Osteoblast (primary cell): ENCODE measurements around the gene HSF5. TPM values are rescaled to one million over a fixed set of nuclear protein-coding genes. Genes with fewer than 3 reads are reported as not detected.
"Not testable (repeated sequence)": the region's sequence is repeated elsewhere in the genome, so short reads cannot be mapped to it uniquely, and the experiment has no call there.

Experiments used
- DNase-seq: peaks from one replicate; pipeline ENCODE4 v3.0.0; 2011; ENCODE audit warnings: low spot score, mixed read lengths; ENCODE audit not compliant: insufficient read length; ENCODE audit errors: missing footprints
- H2AFZ ChIP-seq: 2 replicates; pipeline ENCODE4 v1.6.0; 2011; ENCODE audit warnings: mild to moderate bottlenecking, low read length
- H3K27ac ChIP-seq: 2 replicates; pipeline ENCODE4 v1.5.1; 2011; ENCODE audit warnings: mild to moderate bottlenecking, low read depth, low read length, moderate library complexity
- H3K27me3 ChIP-seq: 2 replicates; pipeline ENCODE4 v1.6.0; 2012; ENCODE audit warnings: mild to moderate bottlenecking, control low read depth, inconsistent platforms, low read length, moderate library complexity; ENCODE audit not compliant: insufficient read depth
- H3K36me3 ChIP-seq: 2 replicates; pipeline ENCODE4 v1.5.1; 2011; ENCODE audit warnings: mild to moderate bottlenecking, low read length, control low read depth, moderate library complexity; ENCODE audit not compliant: insufficient read depth
- H3K4me1 ChIP-seq: 2 replicates; pipeline ENCODE4 v1.5.1; 2011; ENCODE audit warnings: mild to moderate bottlenecking, low read length, control low read depth, moderate library complexity; ENCODE audit not compliant: insufficient read depth
- H3K4me2 ChIP-seq: 2 replicates; pipeline ENCODE4 v1.6.0; 2011; ENCODE audit warnings: mild to moderate bottlenecking, low read length; ENCODE audit not compliant: insufficient read depth
- H3K4me3 ChIP-seq: fragments of 200-600 bp; sonication (generic); 3 replicates; pipeline ENCODE4 v1.5.1; 2012; ENCODE audit warnings: mild to moderate bottlenecking, low read length, inconsistent platforms; ENCODE audit not compliant: insufficient read depth
- H3K79me2 ChIP-seq: 2 replicates; pipeline ENCODE4 v1.6.0; 2012; ENCODE audit warnings: mild to moderate bottlenecking, low read length, control low read depth, inconsistent platforms; ENCODE audit not compliant: insufficient read depth
- H3K9me3 ChIP-seq: 2 replicates; pipeline ENCODE4 v1.5.1; 2011; ENCODE audit warnings: low read depth, low read length, control low read depth
- H4K20me1 ChIP-seq: 2 replicates; pipeline ENCODE4 v1.6.0; 2012; ENCODE audit warnings: mild to moderate bottlenecking, low read length, control low read depth; ENCODE audit not compliant: insufficient read depth
- total RNA-seq: library from RNA; depleted of rRNA; stranded (reverse); fragments of >200 nt; gene quantifications from 2 replicates; pipeline ENCODE4 v1.2.3, GENCODE V29; 2012
- TF ChIP-seq, protein P1 (sequence below): IDR thresholded peaks from 2 replicates; pipeline ENCODE4 v1.5.1; 2011; ENCODE audit warnings: mild to moderate bottlenecking, low read depth, low read length, moderate library complexity; ENCODE audit errors: extremely low read depth

Gene HSF5
- total RNA-seq, 1 donor: under 0.01 TPM

DNA sequence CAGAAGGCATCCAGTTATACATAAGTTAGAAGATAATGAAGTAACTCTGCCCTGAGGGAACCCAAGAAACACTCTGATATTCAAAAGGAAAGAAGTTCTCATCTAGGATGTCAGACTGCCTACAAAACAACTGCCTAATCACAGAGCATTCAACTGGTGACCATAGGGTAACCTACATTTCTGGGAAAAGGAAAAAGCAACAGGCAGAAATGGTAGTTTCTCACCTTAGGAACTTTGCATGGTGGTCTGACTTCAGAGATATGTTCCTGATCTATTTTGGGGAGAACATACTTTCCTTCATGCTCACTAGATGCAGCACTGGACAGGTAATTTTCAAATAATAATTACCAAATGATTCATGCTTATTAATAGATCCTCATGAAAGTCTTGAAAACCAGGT is 87.4 kb downstream of the HSF5 start:
- Histone ChIP-seq H4K20me1 (no peaks in the 10 kb centered on the region), H2AFZ (no peak overlapping the region), H3K4me2 (no peak overlapping the region), H3K9me3 (no peaks in the 10 kb centered on the region), H3K27me3 (peaks cover 2% of the 10 kb centered on the region), H3K36me3 (no peaks in the 10 kb centered on the region), H3K4me3 (no peak overlapping the region), H3K4me1 (peaks cover 15% of the 10 kb centered on the region), H3K79me2 (no peaks in the 10 kb centered on the region), H3K27ac (no peak overlapping the region)
- TF ChIP-seq, protein P1, sequence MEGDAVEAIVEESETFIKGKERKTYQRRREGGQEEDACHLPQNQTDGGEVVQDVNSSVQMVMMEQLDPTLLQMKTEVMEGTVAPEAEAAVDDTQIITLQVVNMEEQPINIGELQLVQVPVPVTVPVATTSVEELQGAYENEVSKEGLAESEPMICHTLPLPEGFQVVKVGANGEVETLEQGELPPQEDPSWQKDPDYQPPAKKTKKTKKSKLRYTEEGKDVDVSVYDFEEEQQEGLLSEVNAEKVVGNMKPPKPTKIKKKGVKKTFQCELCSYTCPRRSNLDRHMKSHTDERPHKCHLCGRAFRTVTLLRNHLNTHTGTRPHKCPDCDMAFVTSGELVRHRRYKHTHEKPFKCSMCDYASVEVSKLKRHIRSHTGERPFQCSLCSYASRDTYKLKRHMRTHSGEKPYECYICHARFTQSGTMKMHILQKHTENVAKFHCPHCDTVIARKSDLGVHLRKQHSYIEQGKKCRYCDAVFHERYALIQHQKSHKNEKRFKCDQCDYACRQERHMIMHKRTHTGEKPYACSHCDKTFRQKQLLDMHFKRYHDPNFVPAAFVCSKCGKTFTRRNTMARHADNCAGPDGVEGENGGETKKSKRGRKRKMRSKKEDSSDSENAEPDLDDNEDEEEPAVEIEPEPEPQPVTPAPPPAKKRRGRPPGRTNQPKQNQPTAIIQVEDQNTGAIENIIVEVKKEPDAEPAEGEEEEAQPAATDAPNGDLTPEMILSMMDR: no peak
- no peak for DNase-seq

DNA sequence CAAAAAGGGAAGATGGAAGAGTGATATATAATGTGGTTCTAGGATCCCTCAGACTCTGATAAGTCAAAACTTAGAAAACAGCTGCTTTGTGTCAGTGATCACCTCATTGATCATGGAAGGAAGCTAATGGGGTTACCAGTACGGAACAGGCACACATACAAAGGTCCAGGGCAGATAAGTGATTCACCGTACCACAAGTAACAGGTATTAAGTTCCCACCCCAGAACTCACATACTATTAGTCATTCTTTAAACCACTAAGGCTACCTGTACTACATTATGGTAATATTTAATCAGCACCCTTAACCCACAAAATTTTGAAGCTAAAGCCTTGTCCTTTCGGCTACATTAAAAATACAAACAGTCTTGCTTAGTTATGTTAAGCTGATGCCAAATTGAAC is 88.2 kb downstream of the HSF5 start:
- Histone ChIP-seq H2AFZ (no peak overlapping the region), H3K27ac (no peak overlapping the region), H3K4me2 (no peak overlapping the region), H3K36me3 (no peaks in the 10 kb centered on the region), H3K4me1 (peaks cover 15% of the 10 kb centered on the region), H4K20me1 (no peaks in the 10 kb centered on the region), H3K4me3 (no peak overlapping the region), H3K27me3 (peaks cover 2% of the 10 kb centered on the region), H3K79me2 (no peaks in the 10 kb centered on the region), H3K9me3 (no peaks in the 10 kb centered on the region)
- DNase-seq: no peak
- TF ChIP-seq, protein P1: no peak

- H3K4me3 ChIP-seq: no peak overlapping the region
- no peaks in the 10 kb centered on the region for H3K79me2 ChIP-seq
- H4K20me1 ChIP-seq: no peaks in the 10 kb centered on the region
- no peaks in the 10 kb centered on the region for H3K36me3 ChIP-seq
- peaks cover 10% of the 10 kb centered on the region for H3K27me3 ChIP-seq
- no peak overlapping the region for H3K27ac ChIP-seq
- no peak for DNase-seq
- H3K4me1 ChIP-seq: peaks cover 15% of the 10 kb centered on the region
- H3K9me3 ChIP-seq: no peaks in the 10 kb centered on the region
- H2AFZ ChIP-seq: no peak overlapping the region
- no peak overlapping the region for H3K4me2 ChIP-seq
- TF ChIP-seq, protein P1: no peak
Measured at GRCh38 chr17:58398574-58399266, 89.5 kb downstream of the HSF5 start.

GRCh38 chr17:58397421-58397820 is 90.8 kb downstream of the HSF5 start:
- not testable (repeated sequence) for H3K79me2 ChIP-seq, H2AFZ ChIP-seq, H4K20me1 ChIP-seq, H3K9me3 ChIP-seq, H3K4me3 ChIP-seq, H3K27ac ChIP-seq, DNase-seq, H3K36me3 ChIP-seq, H3K4me1 ChIP-seq, H3K4me2 ChIP-seq, H3K27me3 ChIP-seq
